ENCODE measurements around the gene TMEM139.

DNA sequence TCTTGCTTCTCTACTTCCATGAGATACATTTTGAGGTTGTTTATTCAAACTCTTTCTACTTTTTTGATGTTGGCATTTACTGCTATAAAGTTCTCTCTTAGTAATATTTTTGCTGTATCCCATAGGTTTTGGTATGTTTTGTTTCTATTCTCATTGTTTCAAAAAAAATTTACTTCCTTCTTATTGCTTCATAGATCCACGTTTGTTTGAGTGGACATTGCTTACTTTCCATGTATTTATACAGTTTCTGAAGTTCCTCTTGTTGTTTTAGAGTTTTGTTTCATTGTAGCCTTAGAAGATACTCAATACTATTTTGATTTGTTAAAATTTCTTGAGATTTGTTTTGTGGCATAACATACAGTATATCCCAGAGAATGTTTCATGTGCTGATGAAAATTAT lies 49.2 kb upstream of the TMEM139 start:
- TF ChIP-seq POLR2AphosphoS5 (IDR thresholded peaks at IDR 0.05; ENCODE audit: low read depth) (no peak), GABPA (IDR thresholded peaks at IDR 0.05; ENCODE audit: low read depth) (no peak), SPI1 (IDR thresholded peaks at IDR 0.05; ENCODE audit: borderline replicate concordance, low read depth) (no peak)
- TF ChIP-seq, protein P1, sequence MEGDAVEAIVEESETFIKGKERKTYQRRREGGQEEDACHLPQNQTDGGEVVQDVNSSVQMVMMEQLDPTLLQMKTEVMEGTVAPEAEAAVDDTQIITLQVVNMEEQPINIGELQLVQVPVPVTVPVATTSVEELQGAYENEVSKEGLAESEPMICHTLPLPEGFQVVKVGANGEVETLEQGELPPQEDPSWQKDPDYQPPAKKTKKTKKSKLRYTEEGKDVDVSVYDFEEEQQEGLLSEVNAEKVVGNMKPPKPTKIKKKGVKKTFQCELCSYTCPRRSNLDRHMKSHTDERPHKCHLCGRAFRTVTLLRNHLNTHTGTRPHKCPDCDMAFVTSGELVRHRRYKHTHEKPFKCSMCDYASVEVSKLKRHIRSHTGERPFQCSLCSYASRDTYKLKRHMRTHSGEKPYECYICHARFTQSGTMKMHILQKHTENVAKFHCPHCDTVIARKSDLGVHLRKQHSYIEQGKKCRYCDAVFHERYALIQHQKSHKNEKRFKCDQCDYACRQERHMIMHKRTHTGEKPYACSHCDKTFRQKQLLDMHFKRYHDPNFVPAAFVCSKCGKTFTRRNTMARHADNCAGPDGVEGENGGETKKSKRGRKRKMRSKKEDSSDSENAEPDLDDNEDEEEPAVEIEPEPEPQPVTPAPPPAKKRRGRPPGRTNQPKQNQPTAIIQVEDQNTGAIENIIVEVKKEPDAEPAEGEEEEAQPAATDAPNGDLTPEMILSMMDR (IDR thresholded peaks at IDR 0.05; ENCODE audit: insufficient read depth, low read length): no peak
- TF ChIP-seq, protein P2, sequence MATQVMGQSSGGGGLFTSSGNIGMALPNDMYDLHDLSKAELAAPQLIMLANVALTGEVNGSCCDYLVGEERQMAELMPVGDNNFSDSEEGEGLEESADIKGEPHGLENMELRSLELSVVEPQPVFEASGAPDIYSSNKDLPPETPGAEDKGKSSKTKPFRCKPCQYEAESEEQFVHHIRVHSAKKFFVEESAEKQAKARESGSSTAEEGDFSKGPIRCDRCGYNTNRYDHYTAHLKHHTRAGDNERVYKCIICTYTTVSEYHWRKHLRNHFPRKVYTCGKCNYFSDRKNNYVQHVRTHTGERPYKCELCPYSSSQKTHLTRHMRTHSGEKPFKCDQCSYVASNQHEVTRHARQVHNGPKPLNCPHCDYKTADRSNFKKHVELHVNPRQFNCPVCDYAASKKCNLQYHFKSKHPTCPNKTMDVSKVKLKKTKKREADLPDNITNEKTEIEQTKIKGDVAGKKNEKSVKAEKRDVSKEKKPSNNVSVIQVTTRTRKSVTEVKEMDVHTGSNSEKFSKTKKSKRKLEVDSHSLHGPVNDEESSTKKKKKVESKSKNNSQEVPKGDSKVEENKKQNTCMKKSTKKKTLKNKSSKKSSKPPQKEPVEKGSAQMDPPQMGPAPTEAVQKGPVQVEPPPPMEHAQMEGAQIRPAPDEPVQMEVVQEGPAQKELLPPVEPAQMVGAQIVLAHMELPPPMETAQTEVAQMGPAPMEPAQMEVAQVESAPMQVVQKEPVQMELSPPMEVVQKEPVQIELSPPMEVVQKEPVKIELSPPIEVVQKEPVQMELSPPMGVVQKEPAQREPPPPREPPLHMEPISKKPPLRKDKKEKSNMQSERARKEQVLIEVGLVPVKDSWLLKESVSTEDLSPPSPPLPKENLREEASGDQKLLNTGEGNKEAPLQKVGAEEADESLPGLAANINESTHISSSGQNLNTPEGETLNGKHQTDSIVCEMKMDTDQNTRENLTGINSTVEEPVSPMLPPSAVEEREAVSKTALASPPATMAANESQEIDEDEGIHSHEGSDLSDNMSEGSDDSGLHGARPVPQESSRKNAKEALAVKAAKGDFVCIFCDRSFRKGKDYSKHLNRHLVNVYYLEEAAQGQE (IDR thresholded peaks at IDR 0.05; ENCODE audit: insufficient replicate concordance, low read depth): no peak

Data from HL-60 (cell line).